HFFc6 (cell line): ENCODE measurements around the gene FSIP1. TPM values are rescaled to one million over a fixed set of nuclear protein-coding genes. Genes with fewer than 3 reads are reported as not detected.

Experiments
- DNase-seq: peaks from one replicate; pipeline ENCODE4 v3.0.0-alpha.2; 2018
- H3K27ac Mint-ChIP-seq: 2 replicates; pipeline ENCODE4 v1.8.0; 2020; ENCODE audit warnings: mild to moderate bottlenecking, mixed read lengths
- H3K27me3 Mint-ChIP-seq: 2 replicates; pipeline ENCODE4 v1.8.0; 2021; ENCODE audit warnings: mild to moderate bottlenecking, moderate library complexity, mixed read lengths; ENCODE audit not compliant: insufficient read depth
- H3K36me3 Mint-ChIP-seq: 2 replicates; pipeline ENCODE4 v1.8.0; 2021; ENCODE audit warnings: low read depth, mixed read lengths
- H3K4me1 Mint-ChIP-seq: 2 replicates; pipeline ENCODE4 v1.8.0; 2020; ENCODE audit warnings: low read depth, mixed read lengths
- H3K4me3 Mint-ChIP-seq: 2 replicates; pipeline ENCODE4 v1.8.0; 2020; ENCODE audit warnings: mild to moderate bottlenecking, moderate library complexity, mixed read lengths
- H3K9me3 Mint-ChIP-seq: 2 replicates; pipeline ENCODE4 v1.8.0; 2020; ENCODE audit warnings: mild to moderate bottlenecking, mixed read lengths
- total RNA-seq, 6 experiments: library from RNA; stranded (reverse); fragmentation: NEBNext Ultra II Directional; extraction: Animal tissue kit (Norgen Biotek cat#: 25700); gene quantifications; 2 replicates in 1 of 6; 3 replicates in 5 of 6; pipeline ENCODE4 v1.2.3, GENCODE V29; 2021
- TF ChIP-seq, protein P1 (sequence below): fragments of 200-600 bp; sonication (generic); IDR thresholded peaks from 2 replicates; pipeline ENCODE4 v1.5.0; 2021; ENCODE audit warnings: antibody characterized with exemption, mild to moderate bottlenecking

The FSIP1 gene
- total RNA-seq, 6 experiments from 2014 or later, result 1.2 to 2.0 (median 1.3) TPM

DNA sequence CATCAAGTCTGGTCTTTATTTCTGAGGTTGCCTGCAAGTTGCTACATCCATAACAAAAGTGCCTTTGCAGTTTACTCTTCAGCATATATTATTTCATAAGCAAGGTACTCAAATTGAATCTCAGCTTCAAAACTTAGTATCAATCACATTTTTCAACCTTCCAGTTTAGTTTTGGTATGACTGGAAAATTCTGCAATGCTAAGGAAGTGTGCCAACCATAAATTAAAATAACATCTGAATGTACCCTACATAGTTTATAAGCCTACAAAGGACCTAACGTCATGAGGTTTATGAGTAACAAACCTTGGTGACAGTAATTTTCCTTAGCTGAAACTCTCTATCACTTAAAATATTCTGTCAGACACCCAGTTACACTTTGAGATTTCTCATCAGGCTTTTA is 138.9 kb downstream of the FSIP1 start:
- Mint-ChIP-seq H3K27ac (peak overlapping the region; percentile 79), H3K4me1 (peaks cover 59% of the 10 kb centered on the region), H3K4me3 (no peak overlapping the region), H3K9me3 (no peaks in the 10 kb centered on the region), H3K36me3 (no peaks in the 10 kb centered on the region), H3K27me3 (no peaks in the 10 kb centered on the region; the same call in 1 of the 2 replicates)
- TF ChIP-seq, protein P1, sequence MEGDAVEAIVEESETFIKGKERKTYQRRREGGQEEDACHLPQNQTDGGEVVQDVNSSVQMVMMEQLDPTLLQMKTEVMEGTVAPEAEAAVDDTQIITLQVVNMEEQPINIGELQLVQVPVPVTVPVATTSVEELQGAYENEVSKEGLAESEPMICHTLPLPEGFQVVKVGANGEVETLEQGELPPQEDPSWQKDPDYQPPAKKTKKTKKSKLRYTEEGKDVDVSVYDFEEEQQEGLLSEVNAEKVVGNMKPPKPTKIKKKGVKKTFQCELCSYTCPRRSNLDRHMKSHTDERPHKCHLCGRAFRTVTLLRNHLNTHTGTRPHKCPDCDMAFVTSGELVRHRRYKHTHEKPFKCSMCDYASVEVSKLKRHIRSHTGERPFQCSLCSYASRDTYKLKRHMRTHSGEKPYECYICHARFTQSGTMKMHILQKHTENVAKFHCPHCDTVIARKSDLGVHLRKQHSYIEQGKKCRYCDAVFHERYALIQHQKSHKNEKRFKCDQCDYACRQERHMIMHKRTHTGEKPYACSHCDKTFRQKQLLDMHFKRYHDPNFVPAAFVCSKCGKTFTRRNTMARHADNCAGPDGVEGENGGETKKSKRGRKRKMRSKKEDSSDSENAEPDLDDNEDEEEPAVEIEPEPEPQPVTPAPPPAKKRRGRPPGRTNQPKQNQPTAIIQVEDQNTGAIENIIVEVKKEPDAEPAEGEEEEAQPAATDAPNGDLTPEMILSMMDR, result no peak
- no peak for DNase-seq

DNA sequence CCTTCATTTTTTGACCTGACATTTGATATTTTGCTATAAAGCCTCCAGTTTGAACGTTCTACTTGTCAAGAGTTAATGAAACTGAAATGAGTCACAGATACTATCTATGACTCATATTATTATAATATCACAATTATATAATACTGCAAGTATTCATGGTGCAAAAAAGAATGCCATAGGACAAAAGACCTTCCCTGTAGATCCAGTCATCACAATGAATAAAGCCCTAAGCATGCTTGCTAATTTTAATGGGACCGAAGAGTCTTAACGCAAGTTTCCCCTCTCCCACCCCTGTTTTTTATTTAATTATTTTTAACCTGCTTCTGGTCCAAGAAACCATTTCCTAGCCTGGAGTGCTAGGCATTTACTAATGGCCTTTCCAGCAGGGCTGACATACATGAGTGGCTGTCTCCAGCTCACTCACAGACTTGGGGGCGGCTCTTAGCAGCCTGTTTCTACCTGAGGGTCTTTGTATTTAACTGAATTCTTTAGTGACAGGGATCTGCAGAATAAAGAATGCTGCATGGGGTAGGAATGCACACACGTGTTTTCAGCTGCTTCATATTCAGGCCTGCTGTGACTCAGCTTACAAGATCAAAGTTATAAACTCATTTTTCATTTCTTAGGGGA is 140.5 kb downstream of the FSIP1 start:
- H3K36me3 Mint-ChIP-seq, result no peaks in the 10 kb centered on the region
- no peaks in the 10 kb centered on the region for H3K9me3 Mint-ChIP-seq
- peak overlapping the region; percentile 68 for H3K4me3 Mint-ChIP-seq
- TF ChIP-seq, protein P1, result no peak
- peak overlapping the region; percentile 79 for H3K27ac Mint-ChIP-seq
- peak; percentile 77 for DNase-seq
- H3K27me3 Mint-ChIP-seq, result no peaks in the 10 kb centered on the region; the same call in 1 of the 2 replicates
- H3K4me1 Mint-ChIP-seq, result peaks cover 59% of the 10 kb centered on the region

DNA sequence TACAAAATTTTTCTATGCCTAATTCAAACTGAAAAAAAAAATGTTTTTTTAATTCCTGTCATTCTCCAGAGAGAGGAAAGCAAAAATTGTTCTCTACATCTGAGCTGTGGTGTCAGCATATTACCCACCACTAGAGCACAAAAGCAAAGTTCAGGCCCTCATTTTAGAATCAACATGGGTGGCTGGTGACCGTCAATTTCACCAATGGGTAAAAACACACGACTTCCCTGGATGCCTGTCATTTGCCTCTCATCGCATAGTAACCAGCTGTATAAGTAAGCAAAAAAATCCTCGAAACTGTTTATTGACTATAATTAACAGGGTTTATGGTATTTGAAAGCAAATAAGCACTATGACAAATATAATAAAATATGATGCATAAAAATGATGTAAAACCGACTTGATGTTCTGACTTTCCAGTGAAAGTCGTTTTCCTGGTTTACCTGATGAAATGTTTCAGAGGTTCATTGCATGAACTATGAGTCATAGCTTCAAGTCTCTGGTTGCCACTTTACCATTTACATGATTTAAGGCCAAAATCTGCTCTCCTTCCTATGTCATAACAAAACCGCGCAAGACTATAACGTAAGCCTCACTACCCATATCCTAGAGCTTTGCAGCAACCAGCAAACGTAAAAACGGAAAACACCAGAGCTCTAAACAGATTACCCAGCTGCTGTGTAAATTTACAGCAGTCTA is 141.3 kb downstream of the FSIP1 start:
- Mint-ChIP-seq H3K27ac (peak overlapping the region; percentile 79; the same call in 1 of the 2 replicates), H3K36me3 (no peaks in the 10 kb centered on the region), H3K4me3 (0 out of 2 replicates have a peak overlapping the region, but pooled peaks have one; percentile 1), H3K4me1 (peaks cover 59% of the 10 kb centered on the region), H3K9me3 (no peaks in the 10 kb centered on the region), H3K27me3 (no peaks in the 10 kb centered on the region; the same call in 1 of the 2 replicates)
- no peak for DNase-seq
- TF ChIP-seq, protein P1, result peak; percentile 44

DNA sequence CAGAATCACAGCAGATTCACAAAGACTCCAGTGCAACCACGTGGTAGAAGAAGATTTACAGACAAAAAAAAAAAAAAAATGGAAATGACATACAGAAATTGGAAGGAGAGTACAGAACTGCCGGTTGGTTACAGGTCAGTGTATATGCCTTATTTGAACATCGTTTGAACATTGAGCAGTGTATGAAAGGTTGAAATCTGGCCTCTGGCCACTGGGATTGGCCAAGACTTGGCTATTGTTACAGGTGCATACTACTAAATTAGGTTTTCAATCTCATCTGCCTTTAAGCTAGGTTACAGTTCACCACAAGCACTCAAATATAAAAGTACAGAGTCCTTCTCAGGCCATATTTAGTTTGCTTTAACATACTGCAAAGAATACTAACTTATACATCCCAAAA is 142.0 kb downstream of the FSIP1 start:
- H3K4me3 Mint-ChIP-seq, result no peak overlapping the region
- DNase-seq, result no peak
- H3K27me3 Mint-ChIP-seq, result no peaks in the 10 kb centered on the region; the same call in 1 of the 2 replicates
- no peak overlapping the region for H3K27ac Mint-ChIP-seq
- H3K36me3 Mint-ChIP-seq, result no peaks in the 10 kb centered on the region
- TF ChIP-seq, protein P1, result no peak
- no peaks in the 10 kb centered on the region for H3K9me3 Mint-ChIP-seq
- H3K4me1 Mint-ChIP-seq, result peaks cover 59% of the 10 kb centered on the region

DNA sequence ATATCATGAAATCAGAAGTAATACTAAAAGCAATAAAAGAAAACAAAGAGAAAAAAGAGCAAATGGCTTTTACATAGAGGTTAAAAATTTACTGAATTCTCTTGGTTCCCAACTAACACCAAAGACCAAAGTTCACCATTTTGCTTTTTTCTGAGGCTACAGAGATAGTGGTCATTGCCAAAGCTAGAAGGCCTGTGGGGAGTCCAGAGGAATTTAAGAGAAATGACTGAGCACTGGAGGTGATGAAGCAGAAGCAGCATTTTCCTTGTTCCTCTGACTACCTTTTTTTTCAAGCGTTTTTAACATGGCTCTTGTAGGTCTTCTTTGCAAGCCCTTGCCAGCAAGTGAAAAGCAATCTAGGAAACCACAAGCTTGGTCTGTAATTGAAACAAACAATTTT is 143.6 kb downstream of the FSIP1 start:
- TF ChIP-seq, protein P1, result no peak
- Mint-ChIP-seq H3K4me3 (no peak overlapping the region), H3K27me3 (peaks cover 2% of the 10 kb centered on the region), H3K9me3 (no peaks in the 10 kb centered on the region), H3K36me3 (no peaks in the 10 kb centered on the region), H3K27ac (no peak overlapping the region), H3K4me1 (peaks cover 47% of the 10 kb centered on the region)
- no peak for DNase-seq
